ENCODE results near the gene SLC34A1. TPM values are rescaled to one million over a fixed set of nuclear protein-coding genes. Genes with fewer than 3 reads are reported as not detected.
A peak's percentile ranks its signal among the peaks of the same experiment; 100 is the strongest.
"Not testable (repeated sequence)": the region's sequence is repeated elsewhere in the genome, so short reads cannot be mapped to it uniquely, and the experiment has no call there.

SLC34A1 gene
- total and polyA plus RNA-seq, 2 experiments from 2014 or later = not detected

DNA sequence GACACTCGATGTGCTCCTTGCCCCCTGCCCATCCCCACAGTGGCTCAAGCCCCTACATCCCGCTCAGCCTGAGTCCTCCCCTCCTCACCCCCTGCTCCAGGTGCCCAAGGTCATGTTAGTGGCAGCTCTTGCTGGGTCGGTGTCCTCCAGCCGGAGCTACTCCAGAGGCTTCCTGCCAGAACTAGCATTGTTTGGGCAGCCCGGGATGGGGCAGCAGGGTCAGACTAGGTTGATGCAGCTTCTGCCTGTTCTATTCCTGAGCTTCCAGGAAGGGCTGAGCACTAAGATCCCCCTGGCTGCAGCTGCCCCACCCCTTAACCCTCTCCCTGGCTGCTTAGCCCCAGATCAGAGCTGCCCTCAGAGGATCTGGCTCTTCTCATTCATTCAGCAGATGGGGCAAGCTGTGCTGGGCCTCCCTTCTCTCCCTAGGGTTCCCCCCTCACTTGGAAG lies 25.8 kb upstream of the SLC34A1 start:
- no peak for TF ChIP-seq CTCF (IDR thresholded peaks at IDR 0.05; ENCODE audit: low read depth, low read length)
- no peak for DNase-seq (ENCODE audit: low read depth in 1 of 2, low spot score in 1 of 2)
- H3K4me3 ChIP-seq = no peak overlapping the region
- H3K27ac ChIP-seq = peak overlapping the region; percentile 76
- H3K36me3 ChIP-seq = no peaks in the 10 kb centered on the region
- H3K27me3 ChIP-seq = no peaks in the 10 kb centered on the region
- H3K9me3 ChIP-seq (ENCODE audit: low read depth) = no peaks in the 10 kb centered on the region
- H3K4me1 ChIP-seq (ENCODE audit: low read depth) = peaks cover 25% of the 10 kb centered on the region

DNA sequence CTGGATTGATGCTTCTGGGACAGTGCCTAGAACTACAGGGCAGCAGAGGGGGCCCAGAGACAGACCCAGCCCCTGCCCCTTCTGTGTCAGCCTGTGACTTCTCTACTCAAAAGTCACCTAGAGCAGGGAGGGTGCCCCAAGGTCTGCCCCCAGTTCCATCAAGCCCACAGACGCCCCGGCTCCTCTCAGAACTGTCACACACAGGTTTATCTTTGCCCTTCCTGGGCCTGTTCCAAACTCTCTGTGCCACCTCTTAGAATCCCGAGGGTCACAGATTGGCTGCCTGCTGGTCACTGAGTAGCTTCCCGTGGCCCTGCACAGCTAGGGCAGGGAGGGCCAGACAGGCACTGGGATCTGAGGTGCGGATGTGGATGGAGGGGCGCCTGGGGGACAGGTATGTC lies 24.8 kb upstream of the SLC34A1 start:
- peak in 1 of 2 donors; percentile 48 for DNase-seq (ENCODE audit: low read depth in 1 of 2, low spot score in 1 of 2)
- TF ChIP-seq CTCF (IDR thresholded peaks at IDR 0.05; ENCODE audit: low read depth, low read length) = no peak
- H3K4me3 ChIP-seq = no peak overlapping the region
- H3K9me3 ChIP-seq (ENCODE audit: low read depth) = no peaks in the 10 kb centered on the region
- H3K27me3 ChIP-seq = no peaks in the 10 kb centered on the region
- H3K27ac ChIP-seq = peak overlapping the region; percentile 76
- no peaks in the 10 kb centered on the region for H3K36me3 ChIP-seq
- peaks cover 25% of the 10 kb centered on the region for H3K4me1 ChIP-seq (ENCODE audit: low read depth)

DNA sequence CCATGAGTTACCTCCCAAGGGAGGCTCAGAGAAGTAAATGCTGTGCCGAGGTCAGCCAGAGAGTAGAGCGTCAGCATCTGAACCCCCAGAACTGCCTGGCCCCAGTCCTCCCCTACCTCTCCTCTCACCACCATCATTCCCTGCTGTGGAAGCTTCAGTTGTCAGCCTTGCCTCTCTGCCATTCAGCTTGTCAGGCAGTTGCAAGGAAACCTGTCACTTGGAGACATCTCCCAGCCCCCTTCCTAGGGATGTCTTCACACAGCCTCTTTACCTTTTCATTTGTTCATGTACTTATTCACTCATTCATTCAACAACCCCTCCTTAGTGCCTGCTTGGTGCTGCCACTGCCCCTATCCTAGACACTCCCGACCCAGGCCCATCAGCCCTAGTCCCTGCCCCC lies 24.4 kb upstream of the SLC34A1 start:
- Histone ChIP-seq H3K4me3 (no peak overlapping the region), H3K27ac (peak overlapping the region; percentile 76), H3K4me1 (ENCODE audit: low read depth) (peaks cover 25% of the 10 kb centered on the region), H3K27me3 (no peaks in the 10 kb centered on the region), H3K36me3 (no peaks in the 10 kb centered on the region), H3K9me3 (ENCODE audit: low read depth) (no peaks in the 10 kb centered on the region)
- no peak for TF ChIP-seq CTCF (IDR thresholded peaks at IDR 0.05; ENCODE audit: low read depth, low read length)
- no peak for DNase-seq (ENCODE audit: low read depth in 1 of 2, low spot score in 1 of 2)

GRCh38 chr5:177360740-177361139 lies 23.5 kb upstream of the SLC34A1 start:
- H3K27ac ChIP-seq; H3K36me3 ChIP-seq; DNase-seq (ENCODE audit: low read depth in 1 of 2, low spot score in 1 of 2); H3K27me3 ChIP-seq; H3K9me3 ChIP-seq (ENCODE audit: low read depth); H3K4me3 ChIP-seq: not testable (repeated sequence)
- peaks cover 29% of the 10 kb centered on the region for H3K4me1 ChIP-seq (ENCODE audit: low read depth)

- TF ChIP-seq CTCF (IDR thresholded peaks at IDR 0.05; ENCODE audit: low read depth, low read length) = no peak
- Histone ChIP-seq H3K4me1 (ENCODE audit: low read depth) (peaks cover 38% of the 10 kb centered on the region), H3K9me3 (ENCODE audit: low read depth) (no peaks in the 10 kb centered on the region), H3K27ac (peak overlapping the region; percentile 76), H3K4me3 (no peak overlapping the region), H3K27me3 (no peaks in the 10 kb centered on the region), H3K36me3 (no peaks in the 10 kb centered on the region)
- DNase-seq (ENCODE audit: low read depth in 1 of 2, low spot score in 1 of 2) = no peak
These were observed 22.6 kb upstream of the SLC34A1 start for GRCh38 chr5:177361418-177362291.

DNA sequence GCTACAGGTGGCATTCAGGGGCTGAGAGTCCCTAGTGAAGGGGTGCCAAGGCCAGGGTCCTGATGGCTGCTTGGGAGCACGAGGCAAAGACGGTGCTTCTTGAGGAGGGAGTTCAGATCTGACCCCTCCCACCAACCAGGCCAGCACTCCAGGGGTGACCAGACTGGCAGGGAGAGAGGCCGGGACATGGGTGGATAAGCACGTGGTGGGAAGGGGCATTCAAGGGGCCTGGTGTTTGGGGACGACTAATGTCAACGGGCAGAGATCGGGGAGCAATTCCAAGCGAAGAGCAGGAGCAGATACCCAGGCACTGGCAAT lies 22.0 kb upstream of the SLC34A1 start:
- Histone ChIP-seq H3K4me1 (ENCODE audit: low read depth) (peaks cover 40% of the 10 kb centered on the region), H3K4me3 (no peak overlapping the region), H3K36me3 (no peaks in the 10 kb centered on the region), H3K27me3 (no peaks in the 10 kb centered on the region), H3K27ac (peak overlapping the region; percentile 76), H3K9me3 (ENCODE audit: low read depth) (no peaks in the 10 kb centered on the region)
- no peak for DNase-seq (ENCODE audit: low read depth in 1 of 2, low spot score in 1 of 2)
- no peak for TF ChIP-seq CTCF (IDR thresholded peaks at IDR 0.05; ENCODE audit: low read depth, low read length)
